GM20000 (cell line): ENCODE measurements around the gene SLC12A9.
A peak's percentile ranks its signal among the peaks of the same experiment; 100 is the strongest.

Experiments
- DNase-seq: peaks from one replicate; pipeline ENCODE4 v3.0.0; 2012; ENCODE audit warnings: low spot score
- TF ChIP-seq, protein P1 (sequence below): IDR thresholded peaks from 2 replicates; pipeline ENCODE4 v1.5.1; 2012; ENCODE audit warnings: mild to moderate bottlenecking, control low read depth; ENCODE audit errors: extremely low read depth, missing control alignments

Gene SLC12A9

DNA sequence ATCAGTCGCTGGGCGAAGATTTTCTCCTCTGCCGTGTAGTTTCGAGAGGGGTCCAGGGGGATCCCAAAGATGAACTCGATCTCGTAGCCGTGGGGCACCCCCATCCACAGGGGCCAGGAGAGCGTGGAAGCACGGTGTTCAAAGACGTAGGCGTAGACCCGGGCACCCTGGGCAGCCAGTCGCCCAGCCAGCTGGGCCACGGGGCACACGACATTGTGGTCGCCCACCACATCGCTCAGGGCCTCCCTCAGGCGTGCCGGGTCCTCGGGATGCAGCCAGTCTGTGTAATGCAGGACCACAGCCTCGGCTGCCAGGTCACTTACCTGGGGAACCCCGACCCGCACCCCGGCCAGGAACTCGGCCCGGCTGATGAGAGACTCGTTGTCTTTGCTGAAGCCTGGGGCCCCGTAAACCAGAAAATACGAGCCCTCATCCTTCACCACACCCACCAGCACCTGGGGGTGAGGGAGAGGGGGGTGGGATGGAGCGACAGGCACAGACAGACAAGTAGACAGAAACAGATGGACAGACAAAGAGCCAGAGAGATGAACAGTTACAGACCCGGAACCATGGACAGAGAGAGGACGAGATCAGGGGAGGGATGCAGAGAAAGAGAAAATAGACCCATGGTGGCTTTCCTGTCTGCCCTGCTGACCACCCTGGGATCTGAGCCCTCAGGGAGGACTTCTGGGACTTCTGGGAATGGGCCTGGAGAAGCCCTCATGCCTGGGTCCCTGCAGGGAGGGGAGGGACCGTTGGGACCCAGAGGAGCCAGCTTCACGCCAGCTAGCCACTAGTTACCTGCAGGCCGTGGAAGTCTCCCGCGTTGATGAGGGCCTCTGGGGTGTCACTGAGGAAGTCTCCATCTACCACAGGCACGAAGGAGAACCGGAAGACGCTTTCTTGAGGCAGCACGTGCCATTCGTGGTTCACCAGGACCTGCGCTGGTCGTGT is 40.1 kb downstream of the SLC12A9 start:
- DNase-seq = peak; percentile 5
- TF ChIP-seq, protein P1, sequence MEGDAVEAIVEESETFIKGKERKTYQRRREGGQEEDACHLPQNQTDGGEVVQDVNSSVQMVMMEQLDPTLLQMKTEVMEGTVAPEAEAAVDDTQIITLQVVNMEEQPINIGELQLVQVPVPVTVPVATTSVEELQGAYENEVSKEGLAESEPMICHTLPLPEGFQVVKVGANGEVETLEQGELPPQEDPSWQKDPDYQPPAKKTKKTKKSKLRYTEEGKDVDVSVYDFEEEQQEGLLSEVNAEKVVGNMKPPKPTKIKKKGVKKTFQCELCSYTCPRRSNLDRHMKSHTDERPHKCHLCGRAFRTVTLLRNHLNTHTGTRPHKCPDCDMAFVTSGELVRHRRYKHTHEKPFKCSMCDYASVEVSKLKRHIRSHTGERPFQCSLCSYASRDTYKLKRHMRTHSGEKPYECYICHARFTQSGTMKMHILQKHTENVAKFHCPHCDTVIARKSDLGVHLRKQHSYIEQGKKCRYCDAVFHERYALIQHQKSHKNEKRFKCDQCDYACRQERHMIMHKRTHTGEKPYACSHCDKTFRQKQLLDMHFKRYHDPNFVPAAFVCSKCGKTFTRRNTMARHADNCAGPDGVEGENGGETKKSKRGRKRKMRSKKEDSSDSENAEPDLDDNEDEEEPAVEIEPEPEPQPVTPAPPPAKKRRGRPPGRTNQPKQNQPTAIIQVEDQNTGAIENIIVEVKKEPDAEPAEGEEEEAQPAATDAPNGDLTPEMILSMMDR = no peak

DNA sequence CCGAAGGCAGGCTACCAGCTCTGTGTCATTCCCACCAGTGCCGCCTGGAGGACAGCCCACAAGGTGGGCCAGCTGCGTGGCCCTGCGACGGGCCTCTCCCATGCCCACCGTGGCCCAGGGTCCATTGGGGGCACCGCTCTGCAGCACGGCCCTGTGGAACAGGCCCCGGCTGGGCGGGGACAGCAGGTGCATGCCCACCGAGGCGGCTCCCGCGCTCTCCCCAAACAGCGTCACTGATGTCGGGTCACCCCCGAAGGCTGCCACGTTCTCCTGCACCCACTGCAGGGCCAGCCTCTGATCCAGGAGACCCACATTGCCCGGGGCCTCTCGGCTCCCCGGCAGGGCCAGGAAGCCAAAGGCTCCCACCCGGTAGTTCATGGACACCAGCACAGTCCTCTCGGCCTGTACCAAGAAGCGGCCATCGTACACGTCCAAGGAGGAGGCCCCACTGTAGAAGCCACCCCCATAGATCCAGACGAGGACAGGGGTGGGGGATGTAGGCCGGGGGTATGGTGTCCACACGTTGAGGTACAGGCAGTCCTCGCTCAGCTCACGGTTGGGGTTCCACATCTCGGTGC is 40.9 kb downstream of the SLC12A9 start:
- TF ChIP-seq, protein P1 = no peak

DNA sequence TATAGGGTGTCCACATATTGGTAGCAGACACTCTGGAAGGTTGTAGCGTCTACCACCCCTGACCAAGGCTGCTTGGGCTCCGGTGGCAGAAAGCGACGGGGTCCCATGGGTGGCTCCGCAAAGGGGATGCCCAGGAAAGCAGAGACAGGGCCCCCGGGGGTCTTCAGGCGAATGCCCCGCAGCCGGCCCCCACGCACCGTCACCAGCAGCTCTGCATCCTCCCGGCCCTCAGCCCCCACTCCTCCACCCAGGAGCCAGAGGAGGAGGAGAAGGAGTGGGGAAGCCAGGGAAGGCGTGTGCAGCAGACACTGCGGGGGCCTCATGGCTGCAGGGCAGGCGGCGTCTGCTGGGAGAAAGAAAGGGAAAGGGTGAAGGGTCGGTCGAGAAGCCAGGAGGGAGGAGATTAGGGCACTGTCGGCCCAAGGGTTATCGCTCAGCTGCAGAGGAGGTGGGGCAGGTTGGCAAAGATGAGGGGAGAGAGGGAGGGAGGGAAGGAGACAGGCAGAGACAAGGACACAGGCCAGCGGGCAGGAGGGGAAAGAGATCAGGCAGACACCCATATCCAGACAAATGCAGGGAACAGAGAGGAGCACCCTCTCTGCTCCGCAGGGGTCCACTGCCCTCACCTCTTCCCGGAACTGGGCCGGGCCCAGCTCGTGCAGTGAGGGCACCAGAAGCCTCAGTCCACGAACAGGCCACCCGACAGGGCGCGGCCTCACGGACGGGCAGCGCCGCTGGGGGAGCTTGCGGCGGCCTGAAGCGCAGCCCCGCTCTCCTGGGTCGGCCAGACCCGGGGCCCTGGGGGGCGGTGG is 41.6 kb downstream of the SLC12A9 start:
- TF ChIP-seq, protein P1 = no peak
- peak; percentile 24 for DNase-seq

More for the DNA sequence above, 40.9 kb downstream of the SLC12A9 start:
- peak; percentile 5 for DNase-seq

DNA sequence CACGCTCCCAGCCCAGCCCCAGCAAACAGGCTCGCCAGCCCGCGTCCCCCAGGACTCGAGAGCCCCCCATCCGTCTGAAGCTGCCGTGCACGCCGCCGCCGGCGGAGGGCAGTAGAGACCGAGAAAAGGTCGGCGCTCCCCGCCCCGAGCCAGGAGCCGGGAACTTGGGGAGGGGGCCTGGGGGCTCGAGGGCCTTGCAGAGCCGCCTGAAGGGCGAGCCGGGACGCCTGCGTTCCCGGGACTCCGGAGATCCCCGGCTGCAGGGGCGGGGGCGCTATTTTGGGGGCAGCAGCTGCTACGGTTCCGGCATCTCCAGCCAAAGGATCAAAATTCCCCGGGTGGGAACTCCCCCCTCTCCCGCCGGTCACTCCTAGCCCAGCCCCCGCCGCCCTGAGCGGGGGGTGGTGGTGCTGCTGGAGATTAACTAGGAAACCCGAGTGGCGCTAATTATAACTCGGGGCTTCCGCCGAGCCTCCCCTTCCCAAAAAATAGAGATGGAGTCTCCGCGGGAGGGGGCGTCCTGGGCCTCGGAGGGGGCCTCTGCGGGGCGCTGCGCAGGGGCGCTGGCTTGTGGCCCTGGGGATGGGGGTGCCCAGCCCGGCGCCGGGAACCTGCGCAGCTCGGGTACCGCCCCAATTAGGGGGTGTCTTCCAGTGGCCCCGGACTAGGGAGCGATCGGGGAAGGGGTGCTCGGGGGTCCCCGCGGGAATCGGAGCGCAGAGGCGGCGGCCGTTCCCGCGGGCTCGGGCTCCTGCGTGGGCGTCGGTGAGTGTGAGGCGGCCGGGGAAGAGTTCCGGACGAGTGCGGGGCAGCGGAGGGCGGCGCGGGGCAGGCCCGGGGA is 42.6 kb downstream of the SLC12A9 start:
- TF ChIP-seq, protein P1 = peak; percentile 88
- DNase-seq = peak; percentile 85

DNA sequence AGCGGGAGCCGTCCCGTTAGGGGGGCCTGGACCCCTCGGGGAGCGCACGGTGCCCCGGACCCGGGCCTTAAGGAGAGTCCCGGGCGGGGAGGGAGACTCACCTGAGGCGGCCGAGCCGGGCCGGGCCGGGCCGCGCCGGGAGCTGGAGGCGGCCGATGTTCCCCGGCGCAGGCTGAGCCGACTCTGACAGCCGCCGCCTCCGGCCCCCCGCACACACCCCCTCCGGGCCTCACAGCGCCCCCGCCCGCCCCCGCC is 43.1 kb downstream of the SLC12A9 start, which contains the start of gene ACHE:
TSS of gene ACHE (minus strand) at position 188 of the 255 bp plus-strand sequence. CDS start 1,656 bp downstream, outside the sequence.
- TF ChIP-seq, protein P1 = no peak
- DNase-seq = no peak

DNA sequence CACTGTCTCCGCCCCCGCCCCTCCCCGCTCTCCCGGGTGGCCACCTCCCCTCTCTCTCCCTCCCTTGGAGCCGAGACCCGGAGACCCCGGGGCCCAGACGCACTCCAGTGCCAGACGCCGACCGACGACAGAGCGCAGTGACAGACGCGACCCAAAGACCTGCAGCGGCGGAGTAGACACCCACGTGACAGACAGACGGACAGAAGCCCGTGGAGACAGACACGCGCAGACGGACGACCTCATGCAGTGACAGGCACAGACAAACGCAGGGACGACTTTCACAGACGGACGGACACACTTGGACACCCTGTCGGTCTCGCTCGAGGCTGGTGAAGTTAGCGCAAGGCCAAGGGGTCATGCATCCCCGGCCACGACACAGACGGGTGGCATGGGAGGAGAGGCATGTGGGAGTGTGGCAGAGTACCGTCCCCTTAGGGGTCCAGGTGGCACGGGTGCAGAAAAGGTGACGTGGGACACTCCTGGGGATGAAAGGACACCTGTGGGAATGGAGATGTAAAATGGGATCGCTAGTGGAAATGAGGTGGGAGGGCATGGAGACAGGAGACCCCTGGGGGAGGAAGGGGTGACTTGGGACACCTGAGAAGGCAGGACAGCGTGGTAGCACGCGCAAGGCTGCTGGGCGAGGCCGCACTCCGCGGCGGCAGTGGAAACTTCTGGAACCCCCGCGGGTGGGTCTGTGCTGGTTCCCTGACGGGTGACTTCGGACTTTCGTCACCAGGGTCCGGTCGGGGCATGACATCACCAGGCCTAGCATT is 43.6 kb downstream of the SLC12A9 start:
- peak; percentile 81 for DNase-seq
- TF ChIP-seq, protein P1 = no peak
